Activated T-helper 9 cell treated with anti-CD3 and anti-CD28 coated beads, Interleukin-2, amount 50 U/mL, for 16 hours (primary cell): ENCODE results near the gene KIAA2012.

Experiments used
- DNase-seq: peaks from one replicate; pipeline ENCODE4 v3.0.0-alpha.2; 2020; ENCODE audit warnings: low read depth

Gene KIAA2012

GRCh38 chr2:202043475-202043874, 29.6 kb upstream of the KIAA2012 start:
- no peak for DNase-seq

DNA sequence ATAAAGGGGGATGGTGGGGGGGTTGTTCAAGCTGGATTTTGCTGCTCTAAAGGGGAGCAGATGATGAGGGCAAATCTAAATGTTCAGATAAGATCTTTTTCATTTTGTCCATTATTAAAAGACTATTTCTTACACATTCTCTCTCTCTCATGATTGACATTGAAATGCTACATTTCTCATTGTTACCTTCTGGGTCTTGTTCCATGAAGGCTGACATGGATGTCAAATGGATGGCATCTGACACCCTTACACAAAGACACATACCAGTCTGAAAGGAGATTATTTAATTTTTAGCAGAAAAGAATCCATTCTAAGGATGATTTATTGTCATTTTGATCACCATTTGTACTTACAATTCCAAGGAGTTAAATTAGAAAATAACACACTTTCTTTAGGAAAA, 28.3 kb upstream of the KIAA2012 start:
- no peak for DNase-seq

- DNase-seq, result no peak
Observed at GRCh38 chr2:202046572-202046971, 26.5 kb upstream of the KIAA2012 start.

GRCh38 chr2:202049092-202049728, 23.8 kb upstream of the KIAA2012 start:
- no peak for DNase-seq

- no peak for DNase-seq
Observed at GRCh38 chr2:202049840-202050239, 23.2 kb upstream of the KIAA2012 start.

GRCh38 chr2:202050652-202051051, 22.4 kb upstream of the KIAA2012 start:
- no peak for DNase-seq

- no peak for DNase-seq
Observed at GRCh38 chr2:202051499-202052161, 21.4 kb upstream of the KIAA2012 start.

DNA sequence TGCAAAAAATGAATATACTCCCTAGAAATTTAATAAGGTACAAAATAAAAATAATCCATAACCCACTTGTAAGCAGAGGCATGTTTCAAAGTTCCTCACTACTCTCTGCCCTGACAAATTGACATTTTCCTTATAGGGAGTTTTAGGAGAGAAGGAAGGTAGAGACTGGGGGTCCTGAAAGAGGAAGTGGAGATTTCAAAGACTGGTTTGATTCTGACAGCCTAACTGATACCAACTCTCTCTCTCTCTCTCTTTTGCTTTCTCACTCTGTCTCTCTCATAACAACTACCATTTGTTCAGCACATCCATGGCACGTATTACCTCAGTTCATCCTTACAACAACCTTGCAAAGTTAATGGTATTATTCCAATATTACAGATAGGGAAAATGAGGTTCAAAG, 20.8 kb upstream of the KIAA2012 start:
- DNase-seq, result no peak

- DNase-seq, result no peak
Observed at GRCh38 chr2:202054679-202055078, 18.4 kb upstream of the KIAA2012 start.

- no peak for DNase-seq
Observed at GRCh38 chr2:202056611-202057010, 16.4 kb upstream of the KIAA2012 start.

DNA sequence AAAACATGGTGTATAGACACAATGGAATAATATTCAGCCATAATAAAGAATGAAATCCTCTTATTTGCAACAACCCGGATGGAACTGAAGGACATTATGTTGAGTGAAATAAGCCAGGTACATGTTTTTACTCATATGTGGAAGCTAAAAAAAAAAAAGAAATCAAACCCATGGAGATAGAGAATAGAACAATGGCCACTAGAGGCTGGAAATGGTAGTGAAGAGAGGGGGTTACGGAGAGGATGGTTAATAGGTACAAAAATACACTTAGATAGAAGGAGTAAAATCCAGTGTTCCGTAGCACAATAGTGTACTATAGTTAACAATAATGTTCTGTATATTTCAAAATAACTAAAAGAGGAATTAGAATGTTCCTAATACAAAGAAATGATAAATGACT, 12.8 kb upstream of the KIAA2012 start:
- DNase-seq, result no peak

GRCh38 chr2:202061695-202062094, 11.4 kb upstream of the KIAA2012 start:
- DNase-seq, result no peak

- no peak for DNase-seq
Observed at GRCh38 chr2:202064171-202064880, 8.7 kb upstream of the KIAA2012 start.

- DNase-seq, result no peak
Observed at GRCh38 chr2:202064881-202065230, 8.2 kb upstream of the KIAA2012 start.

- no peak for DNase-seq
Observed at GRCh38 chr2:202065876-202066275, 7.2 kb upstream of the KIAA2012 start.

- DNase-seq, result no peak
Observed at GRCh38 chr2:202066875-202067274, 6.2 kb upstream of the KIAA2012 start.

GRCh38 chr2:202067589-202067988, 5.5 kb upstream of the KIAA2012 start:
- no peak for DNase-seq

DNA sequence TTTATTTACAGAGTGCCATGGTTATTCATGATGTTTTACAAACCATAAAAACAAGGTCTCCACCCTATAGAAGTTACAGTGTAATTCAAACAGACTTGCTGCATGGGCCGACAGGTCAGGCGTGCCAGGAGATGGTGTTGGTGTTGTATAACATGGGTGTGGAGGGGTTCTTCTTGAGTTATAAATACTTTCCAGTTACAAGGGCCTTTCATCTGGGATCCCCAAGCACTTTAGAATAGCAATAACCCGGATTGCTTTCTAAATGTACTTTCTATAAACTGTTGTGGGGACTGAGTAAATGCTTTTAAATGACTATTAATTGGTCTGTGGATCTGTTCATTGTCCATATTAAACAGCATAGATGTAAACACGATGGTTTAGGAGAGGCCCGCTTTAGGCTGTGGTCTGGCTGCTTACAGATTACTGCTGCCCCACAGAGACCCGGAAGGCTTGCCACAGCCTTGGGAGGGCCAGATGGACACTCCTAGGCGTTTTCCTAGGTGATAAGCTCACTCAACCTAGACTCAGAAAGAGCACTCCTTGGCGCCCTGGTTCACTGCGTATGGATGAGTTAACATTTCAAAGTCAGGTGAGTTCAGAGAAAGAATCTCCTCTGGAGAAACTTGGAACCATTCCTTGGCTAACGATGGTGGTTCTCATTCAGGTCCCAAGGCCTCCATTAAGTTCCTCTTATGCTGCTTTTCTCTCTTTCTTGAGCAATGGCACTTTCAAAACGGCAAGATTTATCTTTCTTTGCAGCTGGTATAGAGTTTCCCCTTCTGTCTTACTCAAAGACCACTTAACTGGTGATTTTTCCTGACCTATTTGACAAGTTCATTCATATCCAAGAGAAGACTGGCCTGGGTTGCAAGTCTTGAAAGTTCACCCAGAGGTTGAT, 3.6 kb upstream of the KIAA2012 start:
- DNase-seq, result no peak

- DNase-seq, result no peak
Observed at GRCh38 chr2:202071107-202071506, 1.9 kb upstream of the KIAA2012 start.

DNA sequence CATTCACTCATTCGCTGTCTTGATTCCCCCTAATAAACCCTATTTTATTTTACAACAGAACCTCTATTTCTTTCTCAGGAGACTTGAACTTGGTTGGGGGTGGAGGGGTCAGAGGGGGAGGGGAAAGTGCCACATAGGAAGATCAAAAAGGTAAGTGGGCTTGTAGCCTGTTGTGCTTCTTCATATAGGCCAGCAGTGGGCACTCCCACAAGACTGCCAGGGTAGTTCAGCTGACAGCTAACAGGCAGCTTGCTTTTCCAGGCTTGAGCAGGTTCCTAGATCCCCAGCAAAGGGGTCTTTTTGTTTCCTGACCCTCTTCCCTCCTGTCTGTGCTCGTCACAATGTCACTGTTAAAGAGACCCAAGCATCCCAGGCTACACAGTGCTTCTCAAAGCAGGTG, 829 bp upstream of the KIAA2012 start:
- no peak for DNase-seq

DNA sequence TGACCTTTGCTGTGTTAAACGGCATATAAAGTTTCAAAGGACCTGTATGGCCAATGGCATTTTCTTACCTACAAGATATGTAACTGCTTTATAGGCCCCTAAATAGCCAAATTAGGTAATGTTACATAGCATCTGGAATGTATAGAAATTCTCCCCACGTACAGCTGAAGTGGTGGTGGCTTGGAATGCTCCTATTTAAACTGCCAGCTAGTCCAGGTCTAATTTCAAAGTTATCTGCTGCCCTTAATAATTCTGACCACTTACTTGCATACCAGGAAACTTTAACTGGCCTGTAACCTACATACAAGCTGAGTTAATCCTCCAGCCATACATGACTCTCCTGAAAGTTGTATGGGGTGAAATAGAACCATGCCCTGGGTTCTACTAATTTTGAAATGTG, 1.3 kb downstream of the KIAA2012 start:
- no peak for DNase-seq

DNA sequence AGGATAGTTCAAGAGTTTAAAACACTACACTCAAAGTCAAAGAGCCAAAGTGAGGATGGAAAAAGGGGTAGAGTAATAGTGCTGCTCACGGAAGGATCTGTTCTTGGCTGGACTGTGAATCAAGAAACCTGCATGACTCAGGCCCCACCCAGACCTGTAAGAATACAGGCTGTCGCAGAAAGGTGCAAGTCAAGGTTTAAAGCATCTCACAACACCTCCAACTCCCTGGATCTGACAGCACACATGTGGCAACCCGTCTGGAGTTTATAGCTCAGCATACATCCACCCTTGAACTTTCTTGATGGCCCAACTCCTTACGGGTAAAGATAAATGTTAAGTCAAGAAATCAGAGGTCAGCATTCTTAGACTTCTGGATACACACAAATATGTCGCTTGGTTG, 6.3 kb downstream of the KIAA2012 start:
- no peak for DNase-seq

DNA sequence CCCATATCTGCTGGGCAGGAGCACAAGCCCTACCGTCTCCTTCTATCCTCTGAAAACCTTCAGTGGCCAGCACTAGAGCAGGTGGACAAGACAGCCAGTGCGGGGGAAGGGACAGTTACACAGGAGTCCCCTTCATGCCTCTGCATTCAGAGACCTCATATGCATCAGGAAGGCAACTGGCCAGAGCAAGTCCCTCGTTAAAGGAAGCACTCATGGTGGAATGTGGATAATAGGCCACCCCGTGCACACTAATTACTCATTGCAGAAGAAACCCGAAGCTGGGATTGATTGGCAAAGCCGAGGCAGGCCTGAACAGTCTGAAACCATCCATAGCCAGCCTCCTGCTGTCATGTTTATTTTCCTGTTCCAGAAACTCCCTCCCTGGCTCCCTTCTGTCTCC, 11.2 kb downstream of the KIAA2012 start:
- no peak for DNase-seq
